CD4-positive, alpha-beta T cell treated with Interleukin-6 for 4 hours (primary cell): ENCODE data around the gene DTNBP1.

ENCODE experiments used
- DNase-seq: peaks from one replicate; pipeline ENCODE4 v3.0.0-alpha.2; 2020; ENCODE audit warnings: mixed read lengths

Gene DTNBP1, protein sequence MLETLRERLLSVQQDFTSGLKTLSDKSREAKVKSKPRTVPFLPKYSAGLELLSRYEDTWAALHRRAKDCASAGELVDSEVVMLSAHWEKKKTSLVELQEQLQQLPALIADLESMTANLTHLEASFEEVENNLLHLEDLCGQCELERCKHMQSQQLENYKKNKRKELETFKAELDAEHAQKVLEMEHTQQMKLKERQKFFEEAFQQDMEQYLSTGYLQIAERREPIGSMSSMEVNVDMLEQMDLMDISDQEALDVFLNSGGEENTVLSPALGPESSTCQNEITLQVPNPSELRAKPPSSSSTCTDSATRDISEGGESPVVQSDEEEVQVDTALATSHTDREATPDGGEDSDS

DNA sequence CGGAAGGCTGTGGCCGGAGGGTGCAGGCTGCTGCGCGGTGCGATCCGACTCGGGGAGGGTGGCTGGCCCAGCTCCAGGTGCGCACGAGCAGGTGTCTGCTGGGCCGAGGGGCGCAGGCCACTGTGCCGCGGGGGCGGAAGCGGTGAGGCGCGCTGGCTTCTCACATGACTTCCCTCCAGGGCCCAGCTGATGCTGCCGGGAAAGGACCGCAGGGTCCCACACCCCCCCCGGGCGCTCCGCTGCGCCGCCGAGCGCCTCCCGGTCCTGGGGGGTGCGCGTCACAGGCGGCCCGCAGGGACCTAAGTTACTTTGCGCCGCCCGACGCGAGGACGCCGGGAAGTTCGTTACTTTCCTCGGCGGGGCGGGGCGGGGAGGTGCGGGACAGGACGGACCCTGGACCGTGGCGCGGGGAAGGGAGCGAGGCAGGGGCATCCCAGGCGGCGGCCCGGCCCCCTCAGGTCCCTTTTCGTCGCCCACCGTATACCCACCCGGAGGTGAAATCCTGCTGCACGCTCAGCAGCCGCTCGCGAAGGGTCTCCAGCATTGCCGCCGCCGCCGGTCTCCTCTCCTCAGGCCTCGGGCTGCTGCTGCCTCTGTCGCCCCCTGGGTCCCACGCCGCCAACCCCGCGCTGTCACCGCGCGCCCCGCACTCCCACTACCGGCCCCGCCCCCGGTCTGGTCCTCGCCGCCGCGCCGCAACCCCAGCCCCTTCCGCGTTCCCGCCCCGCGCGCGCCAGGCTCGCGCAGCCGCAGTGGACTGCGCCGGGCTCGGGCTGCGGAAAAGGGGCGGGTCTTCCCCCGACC is at the start of gene DTNBP1:
Gene DTNBP1, minus strand, starts transcription at position 703 of the 804 bp plus-strand sequence. Its CDS starts 159 bp downstream, at position 544.
- peak; percentile 88 for DNase-seq

DNA sequence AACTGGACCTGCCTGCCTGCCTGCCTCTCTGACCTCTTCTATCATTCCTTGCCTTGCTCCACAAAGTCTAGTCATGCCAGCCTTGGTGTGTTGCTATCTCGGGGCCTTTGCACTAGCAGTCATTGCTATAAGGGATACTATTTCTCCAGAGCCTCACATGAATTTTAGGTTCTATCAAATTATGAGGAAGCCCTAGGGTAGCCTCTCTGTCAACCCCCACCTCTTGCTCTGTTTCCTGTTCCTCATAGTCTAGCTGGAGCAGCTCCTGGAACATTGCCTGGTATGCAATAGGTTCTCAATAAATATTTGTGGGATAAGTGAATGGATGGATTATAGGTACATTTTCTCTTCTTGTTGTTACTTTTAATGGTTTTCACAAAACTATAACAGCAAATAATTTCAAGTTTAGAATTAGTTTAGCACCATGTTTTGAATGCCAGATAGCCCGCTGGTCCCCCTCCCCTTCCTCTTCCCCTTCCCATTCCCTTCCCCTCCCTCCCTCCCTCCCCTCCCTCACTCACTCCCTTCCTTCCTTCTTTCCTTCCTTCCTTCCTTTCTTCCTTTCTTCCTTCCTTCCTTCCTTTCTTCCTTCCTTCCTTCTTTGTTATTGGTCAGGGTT is 46.9 kb upstream of the DTNBP1 start:
- no peak for DNase-seq

DNA sequence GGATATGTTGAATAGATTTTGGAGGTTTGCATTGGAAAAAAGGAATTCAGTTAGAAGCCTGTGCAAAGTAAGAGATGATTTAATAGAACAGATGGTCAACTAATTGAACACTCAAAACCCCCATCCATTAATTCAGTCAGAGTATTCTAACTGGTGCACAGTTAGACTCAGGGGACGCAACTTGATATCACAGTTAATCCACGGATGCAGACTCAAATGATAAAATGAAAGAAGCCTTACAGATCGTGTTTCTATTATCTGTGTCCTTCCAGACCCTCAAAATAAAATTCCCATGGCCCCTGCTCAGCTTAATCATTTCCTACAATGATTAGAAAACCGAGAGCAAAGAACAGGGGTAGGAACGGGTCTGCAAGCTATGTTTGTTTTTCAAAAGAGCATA is 45.4 kb upstream of the DTNBP1 start:
- DNase-seq: no peak

DNA sequence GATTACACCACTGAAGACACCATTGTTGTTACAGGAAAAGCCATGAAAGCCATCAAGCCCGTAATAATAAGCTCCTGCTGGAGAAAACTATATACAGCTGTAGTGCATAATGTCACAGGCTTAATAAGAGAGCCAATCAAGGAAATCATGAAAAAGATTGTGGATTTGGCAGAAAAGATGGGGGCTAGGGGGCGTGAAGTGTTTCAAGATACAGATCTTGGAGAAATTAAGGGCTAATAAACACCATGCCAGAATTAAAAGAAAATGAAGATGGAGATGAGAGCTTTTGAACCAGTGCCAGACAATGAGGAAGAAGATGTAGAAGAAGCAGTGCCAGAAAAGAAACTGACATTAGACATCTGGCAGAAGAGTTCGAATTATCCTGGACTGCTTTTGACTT is 43.2 kb upstream of the DTNBP1 start:
- no peak for DNase-seq

DNA sequence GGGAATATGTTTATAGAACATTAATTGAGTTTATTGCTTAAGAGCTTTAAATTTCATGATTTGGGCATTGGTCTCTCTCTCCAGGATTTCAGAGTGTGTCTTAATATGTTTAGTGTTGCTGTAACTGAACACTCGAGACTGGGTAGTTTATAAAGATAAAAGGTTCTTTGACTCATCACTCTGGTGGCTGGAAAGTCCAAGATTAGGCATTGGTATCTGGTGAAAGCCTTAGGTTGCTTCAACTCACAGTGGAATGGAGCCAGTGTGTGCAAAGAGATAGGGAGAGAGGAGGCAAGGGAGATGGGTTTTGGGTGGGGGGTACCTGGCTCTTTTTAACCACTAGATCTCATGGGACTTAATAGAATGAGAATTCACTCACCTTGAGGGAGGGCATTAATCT is 35.6 kb upstream of the DTNBP1 start:
- DNase-seq: no peak

DNA sequence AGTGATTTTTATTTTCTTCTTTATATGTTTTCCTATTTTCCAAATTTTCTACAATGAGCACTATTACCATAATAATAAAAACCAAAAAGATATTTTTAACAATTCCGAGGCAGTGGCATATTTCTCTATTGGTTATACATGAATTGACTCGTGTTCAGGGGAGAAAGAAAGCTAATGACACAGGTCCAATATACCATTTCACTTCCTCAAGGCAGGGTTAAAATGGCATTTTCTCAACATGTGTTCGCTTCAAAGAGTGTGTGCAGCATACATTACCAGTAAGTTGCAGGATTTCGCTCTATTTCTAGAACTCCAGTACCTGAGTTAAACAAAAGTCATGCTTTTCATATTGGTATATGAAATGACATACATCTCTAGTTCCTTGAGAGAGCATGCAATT is 35.1 kb upstream of the DTNBP1 start:
- no peak for DNase-seq

DNA sequence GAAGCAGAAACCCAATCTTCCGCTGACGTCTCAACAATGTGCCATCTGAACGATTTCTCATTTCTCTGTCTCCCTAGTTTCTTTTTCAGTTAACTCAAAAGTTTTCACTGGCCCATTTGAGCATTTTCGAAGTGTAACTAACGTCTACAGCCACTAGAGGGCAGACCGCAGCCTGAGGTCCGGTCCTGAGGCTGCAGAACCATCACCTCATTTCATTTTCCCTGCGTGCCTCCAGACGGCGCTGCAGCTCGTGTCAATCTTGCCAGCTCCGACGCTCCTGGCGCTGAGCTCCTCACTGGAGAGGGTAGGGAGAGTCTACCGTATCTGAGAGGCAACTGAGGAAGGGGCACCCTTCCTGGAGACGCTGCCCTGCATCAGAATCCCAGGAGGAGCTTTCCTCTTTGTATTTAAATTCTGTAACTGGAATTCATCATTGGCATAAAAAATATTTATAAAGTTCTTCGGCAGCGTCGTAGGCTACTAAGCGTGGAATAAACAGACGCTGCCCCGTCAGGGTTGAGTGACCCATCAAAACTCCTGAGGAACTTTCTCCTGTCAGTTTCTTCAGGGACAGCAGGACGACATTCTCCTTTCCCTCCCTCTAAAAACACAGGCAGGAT is 28.5 kb upstream of the DTNBP1 start:
- DNase-seq: peak; percentile 81

DNA sequence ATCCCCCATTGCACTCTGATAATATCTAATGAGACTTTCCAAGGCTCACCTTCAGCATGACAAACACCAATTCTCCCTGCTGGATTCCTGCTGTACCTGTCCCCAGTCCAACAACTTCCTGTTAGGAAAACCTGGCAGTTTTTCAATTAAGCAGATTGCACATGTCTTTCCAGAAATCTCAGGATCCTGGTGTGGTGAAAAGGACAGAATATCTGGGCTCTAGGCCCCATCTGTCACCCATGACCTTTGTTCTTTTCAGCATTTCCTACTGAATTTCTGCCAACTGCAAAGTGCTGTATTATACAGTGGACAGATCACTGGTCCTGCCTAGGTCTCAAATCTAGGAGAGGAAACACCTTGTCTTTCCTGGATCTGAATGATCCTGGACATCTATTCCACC is 27.7 kb upstream of the DTNBP1 start:
- DNase-seq: no peak

DNA sequence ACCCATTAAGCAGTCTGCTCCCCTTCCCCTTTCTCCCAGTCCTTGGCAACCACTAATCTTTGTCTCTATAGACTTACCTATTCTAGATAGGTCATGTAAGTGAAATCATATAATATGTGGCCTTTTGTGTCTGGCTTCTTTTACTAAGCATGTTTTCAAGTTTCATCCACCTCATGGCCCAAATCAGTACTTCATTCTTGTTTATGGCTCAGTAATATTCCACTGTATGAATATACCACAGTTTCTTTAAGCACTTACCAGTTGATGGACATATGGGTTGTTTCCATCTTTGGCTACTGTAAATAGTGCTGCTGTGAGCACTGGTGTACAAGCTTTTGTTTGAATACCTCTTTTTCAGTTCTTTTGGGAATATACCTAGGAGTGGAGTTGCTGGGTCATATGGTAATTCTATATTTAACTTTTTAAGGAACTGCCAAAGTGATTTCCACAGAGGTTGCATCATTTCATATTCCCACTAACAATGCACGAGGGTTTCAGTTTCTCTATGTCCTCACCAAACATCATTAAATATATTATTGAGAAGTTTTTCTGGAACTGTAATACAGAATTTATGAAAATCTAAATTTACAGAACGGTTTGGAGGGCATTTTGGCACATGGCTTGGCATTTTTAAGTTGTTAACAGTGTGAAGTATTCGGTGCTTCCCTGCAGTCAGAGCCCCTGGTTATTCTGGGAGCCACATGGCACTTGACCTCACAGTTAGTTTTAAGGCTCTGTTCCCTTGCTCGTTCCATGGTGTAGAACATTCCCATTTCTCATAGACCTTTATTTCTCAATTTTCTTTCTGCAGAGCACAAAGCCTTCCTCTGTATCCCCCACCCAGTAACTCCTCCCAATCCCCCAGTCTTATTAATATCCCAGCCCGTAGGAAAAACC is 27.0 kb upstream of the DTNBP1 start:
- no peak for DNase-seq

DNA sequence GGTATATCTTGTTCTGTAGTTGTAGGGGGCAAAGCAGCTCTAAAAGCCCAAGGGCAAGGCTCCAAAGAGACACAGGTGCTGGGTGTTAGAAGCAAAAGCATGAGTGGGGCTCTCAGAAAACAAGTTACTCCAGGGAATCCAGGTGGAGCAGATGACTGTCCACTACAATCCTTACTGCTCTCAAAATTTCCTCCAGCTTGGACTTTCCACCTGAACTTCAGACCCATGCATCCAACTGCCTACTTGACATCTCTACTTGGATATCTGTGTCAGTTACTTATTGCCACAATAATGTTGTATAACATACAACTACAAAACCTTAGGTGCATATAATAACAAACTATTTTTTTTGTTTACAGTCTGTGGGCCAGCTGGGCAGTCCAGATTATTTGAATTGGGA is 22.8 kb upstream of the DTNBP1 start:
- no peak for DNase-seq

DNA sequence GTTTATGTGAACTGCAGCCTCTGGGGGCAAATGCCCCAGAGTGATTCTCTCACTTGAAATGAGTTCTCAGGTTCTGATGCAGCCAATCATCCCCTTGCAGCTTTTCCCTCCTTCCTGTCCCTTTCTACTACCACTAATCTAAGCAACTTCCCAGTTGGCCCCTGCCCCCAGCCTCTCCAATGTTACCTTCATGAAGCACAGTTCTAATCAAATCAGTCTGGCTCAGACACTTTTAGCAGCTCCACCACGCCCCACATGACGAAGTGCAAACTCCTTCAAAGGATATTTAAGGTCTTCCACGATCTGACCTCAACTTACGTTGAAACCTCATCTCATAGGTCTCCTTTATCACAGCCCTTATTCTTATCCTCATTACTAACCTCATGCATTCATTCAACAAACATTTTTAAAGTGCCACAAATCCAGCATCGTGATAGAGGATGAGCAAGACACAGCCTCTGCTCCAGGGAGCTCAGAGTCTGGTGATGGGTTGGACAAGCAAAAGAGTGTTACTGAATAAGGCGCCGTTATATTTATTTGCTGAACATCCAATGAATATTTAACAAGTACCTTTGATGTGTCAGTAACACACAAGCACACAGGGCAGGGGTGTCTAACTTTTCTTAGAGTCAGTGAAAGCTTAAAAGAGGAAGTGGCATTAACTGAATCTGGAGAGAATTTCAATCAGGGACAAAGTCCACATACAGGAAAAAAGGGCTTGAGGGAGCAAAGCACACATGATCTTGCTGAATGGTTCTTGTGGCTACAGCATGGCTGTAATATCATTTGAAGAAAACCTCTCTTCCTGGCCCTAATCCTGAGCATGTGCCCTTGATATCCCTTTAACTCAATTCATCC is 20.4 kb upstream of the DTNBP1 start:
- no peak for DNase-seq

DNA sequence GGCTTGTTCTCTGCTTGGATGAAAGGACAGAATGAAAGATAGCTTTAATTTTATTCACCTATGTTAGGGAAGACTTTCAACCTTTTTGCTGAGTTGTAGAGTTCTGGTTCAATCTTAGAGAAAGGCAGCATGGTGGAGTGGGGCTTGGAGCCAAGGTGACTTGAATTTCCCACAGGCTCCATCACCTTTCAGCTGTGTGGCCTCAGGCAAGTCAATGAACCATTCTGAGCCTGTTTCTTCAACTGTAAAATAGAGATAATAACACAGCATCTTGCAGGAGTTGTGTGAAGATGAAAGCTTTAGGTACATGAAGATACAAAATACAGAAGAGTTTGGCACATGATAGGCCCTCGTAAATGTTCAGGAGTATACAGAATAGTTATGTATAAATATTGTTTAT is 19.1 kb upstream of the DTNBP1 start:
- DNase-seq: no peak

DNA sequence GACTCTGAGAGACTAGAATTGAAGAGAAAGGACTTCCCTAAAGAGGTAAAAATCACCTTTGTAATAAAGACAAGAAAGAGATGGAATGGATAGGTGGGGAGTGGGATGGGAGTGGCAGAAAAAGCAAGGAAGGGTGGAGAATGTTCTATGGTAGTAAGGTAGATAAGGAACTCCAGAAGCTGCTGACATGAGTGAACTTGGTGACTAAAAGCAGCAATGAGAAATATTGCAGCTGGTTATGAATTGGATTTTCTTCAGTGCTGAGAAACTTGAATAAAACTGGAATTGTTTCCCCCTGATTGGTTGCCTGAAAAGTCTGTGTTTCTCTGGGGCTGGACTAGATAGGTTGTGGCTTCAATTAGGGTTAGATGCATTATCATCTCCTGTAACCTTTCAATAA is 15.7 kb upstream of the DTNBP1 start:
- DNase-seq: no peak

DNA sequence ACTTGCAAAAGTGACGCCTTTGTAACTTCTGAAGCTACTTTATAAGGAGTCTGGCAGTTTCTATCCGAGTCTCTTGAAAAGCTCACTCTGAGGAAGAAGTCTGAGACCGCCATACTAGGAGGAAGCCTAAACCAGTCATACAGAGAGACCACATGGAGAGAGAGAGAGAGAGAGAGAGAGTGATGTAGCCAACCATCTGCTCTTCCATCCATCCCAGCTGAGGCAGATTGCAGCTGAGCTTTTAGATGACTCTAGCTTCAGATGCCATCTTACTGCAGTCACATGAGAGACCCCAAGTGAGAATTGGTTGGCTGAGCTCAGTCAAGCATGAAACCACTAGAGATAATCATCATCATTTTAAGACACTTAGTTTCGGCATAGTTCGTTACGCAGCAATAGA is 15.0 kb upstream of the DTNBP1 start:
- DNase-seq: no peak

DNA sequence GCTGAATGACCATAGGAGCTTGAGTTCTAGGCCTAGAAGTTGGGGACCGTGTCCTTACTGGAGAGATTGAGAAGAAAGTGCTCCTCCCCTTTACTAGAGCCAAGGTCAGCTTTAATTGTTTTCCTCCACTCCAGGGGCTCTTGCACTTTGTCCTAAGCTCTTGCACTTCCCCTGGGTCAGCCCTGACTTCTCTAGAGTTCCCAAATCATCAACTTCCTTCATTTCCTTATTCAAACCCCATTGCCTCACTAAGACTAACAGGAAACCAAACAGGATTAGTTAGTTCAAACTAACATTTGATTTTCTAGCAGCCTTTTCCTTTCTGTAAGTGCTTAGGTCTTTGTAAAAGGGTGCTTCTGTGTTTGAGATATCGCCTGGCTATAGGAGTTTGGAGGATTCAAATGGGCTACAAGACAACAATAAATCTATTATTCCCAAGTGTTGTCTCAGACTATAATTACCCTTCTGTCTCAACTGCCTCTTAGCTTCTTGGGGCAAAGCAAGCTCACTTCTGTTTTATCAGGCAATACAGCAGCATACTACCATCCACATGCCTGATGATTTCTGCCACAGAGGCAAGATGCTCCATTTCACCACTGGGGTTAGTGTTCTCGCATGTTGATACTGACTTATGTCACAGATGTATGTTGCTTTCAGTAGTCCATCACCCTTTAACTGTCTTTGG is 12.8 kb upstream of the DTNBP1 start:
- no peak for DNase-seq

DNA sequence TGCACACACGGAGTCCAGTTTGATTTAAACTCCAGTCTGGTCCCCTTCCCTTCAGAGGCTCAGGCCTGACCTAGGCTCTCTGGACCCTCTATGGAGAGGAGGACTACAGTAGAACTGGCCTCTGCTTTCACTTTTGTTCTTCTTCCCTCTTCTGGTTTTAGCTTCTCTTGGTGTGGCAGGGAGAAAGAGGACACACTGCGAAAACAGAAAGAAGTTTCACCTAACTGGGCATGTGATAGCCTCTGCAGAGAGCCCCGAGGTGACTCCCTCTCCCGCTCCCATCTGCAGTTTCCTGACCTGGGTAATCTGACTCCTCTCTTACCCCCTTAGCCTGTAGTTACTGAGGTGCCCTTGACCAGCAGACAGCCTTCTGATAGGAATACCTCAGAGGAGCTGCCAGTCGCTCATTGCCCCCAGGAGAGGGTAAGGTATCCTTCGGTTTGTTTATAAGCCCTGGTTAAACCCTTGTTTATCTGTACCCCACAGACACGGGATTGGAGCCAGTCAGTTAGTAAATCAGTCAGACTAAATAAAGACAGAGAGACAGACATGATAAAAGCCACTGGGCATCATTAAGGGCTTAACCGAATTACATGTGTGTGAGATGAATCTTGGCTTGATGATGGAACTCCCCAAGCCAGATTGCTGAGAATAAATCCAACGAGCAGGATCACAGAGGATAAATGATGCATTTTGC is 12.0 kb upstream of the DTNBP1 start:
- no peak for DNase-seq

DNA sequence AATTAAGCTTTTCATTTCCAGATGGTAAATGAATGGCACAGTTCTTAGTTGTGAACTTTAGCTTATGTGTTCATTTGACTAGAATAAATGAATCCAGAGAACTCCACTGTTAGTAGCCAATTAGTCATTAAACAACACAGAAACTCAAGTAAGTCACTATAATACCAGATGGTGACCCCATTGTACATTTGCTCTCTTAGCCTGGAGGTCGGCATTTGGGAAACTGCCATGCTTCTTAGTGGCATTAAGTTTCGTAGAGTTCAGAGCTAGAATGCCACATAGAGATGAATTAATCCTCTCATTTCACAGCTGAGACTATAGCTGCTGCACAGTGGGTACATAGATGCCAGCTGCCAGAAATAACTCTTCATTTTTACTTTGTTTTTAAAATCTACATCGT is 10.8 kb upstream of the DTNBP1 start:
- no peak for DNase-seq

DNA sequence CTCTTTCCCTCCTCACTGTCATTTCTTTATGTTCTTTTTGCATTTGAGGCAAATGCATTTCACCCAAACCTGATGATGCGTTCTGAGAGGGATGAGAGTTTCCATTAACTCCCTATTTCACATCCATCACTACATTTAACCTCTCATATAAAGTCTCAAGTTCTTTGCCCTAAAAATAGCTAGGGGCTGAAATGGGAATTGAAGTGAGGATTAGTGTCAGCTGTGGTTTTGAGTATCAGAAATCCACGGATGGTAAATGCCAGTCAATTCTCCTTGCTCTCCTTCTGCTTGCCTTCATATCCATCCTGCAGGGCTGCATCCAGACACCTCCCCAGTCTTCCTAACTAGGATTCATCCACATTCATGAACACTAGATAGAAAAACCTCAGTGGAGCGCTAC is 10.0 kb upstream of the DTNBP1 start:
- no peak for DNase-seq

DNA sequence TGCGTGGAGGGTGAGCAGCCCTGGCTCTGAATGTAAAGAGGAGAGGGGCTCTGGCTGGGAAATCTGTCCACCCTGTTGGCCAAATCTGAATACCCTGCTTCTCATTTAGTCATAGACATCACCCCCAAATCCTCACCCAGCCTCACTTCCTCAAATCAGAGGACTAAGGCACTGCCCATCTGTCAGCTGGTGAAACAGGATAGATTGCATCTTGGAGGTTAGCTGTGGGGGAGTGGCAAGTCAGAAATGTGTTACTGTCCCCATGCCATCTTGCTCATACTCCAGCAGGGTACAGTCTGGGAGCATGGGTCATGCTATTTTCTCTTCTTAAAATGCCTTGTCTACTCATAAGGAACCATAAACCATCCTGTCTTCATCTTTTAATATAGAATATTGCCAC is 9.5 kb upstream of the DTNBP1 start:
- DNase-seq: no peak

DNA sequence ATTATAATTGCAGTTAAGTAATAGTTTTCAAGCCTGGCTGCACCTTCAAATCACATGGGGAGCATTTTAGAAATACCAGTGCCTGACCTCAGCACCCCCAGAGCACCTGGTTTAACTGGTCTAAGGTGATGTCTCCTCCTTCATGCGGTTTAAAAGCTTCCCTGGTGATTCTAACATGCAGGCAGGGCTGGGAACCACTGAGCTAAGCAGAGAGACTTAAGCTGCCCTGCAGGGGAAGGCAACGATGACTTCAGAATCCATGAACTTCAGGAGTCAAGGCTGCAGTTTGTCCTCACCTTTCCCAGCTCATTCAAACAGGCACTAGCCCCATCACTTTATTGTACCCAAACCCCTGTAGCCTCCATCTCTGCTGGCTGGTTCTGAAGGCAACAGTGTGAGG is 6.1 kb upstream of the DTNBP1 start:
- no peak for DNase-seq
